HG03025 (cell line): ENCODE measurements around the gene RNF222.

ENCODE experiments used
- ATAC-seq: cut with Tn5 transposase; IDR thresholded peaks from one replicate; pipeline ENCODE4 v1.9.1; 2021; ENCODE audit warnings: mild to moderate bottlenecking, moderate library complexity; ENCODE audit not compliant: unreplicated experiment, low FRiP score

RNF222 gene

GRCh38 chr17:8397636-8398035 is at the start of gene RNF222:
Gene RNF222, minus strand, starts transcription at chr17:8397827. Its CDS starts 4,366 bp downstream, at chr17:8393461.
- no peak for ATAC-seq

- ATAC-seq: no peak
Measured at GRCh38 chr17:8445536-8445935, 47.9 kb upstream of the RNF222 start.

- ATAC-seq: no peak
Measured at GRCh38 chr17:8444494-8444893, 46.9 kb upstream of the RNF222 start.

- no peak for ATAC-seq
Measured at GRCh38 chr17:8443756-8444155, 46.1 kb upstream of the RNF222 start.

GRCh38 chr17:8442310-8442709 is 44.7 kb upstream of the RNF222 start:
- ATAC-seq: no peak

GRCh38 chr17:8441690-8442089 is 44.1 kb upstream of the RNF222 start:
- no peak for ATAC-seq

- ATAC-seq: no peak
Measured at GRCh38 chr17:8439681-8440080, 42.1 kb upstream of the RNF222 start.

- ATAC-seq: no peak
Measured at GRCh38 chr17:8438441-8438840, 40.8 kb upstream of the RNF222 start.

- no peak for ATAC-seq
Measured at GRCh38 chr17:8436844-8437171, 39.2 kb upstream of the RNF222 start.

GRCh38 chr17:8436169-8436843 is 38.7 kb upstream of the RNF222 start:
- ATAC-seq: peak; percentile 38

- peak; percentile 93 for ATAC-seq
Measured at GRCh38 chr17:8435245-8436168, 37.9 kb upstream of the RNF222 start, which contains the start of gene NDEL1. Gene NDEL1, plus strand, starts transcription at chr17:8435884. Its CDS starts 8,388 bp downstream, at chr17:8444272.

GRCh38 chr17:8430966-8431365 is 33.3 kb upstream of the RNF222 start:
- no peak for ATAC-seq

- ATAC-seq: no peak
Measured at GRCh38 chr17:8426802-8427201, 29.2 kb upstream of the RNF222 start.

GRCh38 chr17:8426094-8426720 is 28.6 kb upstream of the RNF222 start:
- no peak for ATAC-seq

GRCh38 chr17:8421571-8421970 is 23.9 kb upstream of the RNF222 start:
- no peak for ATAC-seq

- no peak for ATAC-seq
Measured at GRCh38 chr17:8420041-8420934, 22.7 kb upstream of the RNF222 start.

GRCh38 chr17:8419305-8419704 is 21.7 kb upstream of the RNF222 start:
- ATAC-seq: no peak

GRCh38 chr17:8418471-8418870 is 20.8 kb upstream of the RNF222 start:
- no peak for ATAC-seq

GRCh38 chr17:8417806-8418205 is 20.2 kb upstream of the RNF222 start:
- no peak for ATAC-seq

- no peak for ATAC-seq
Measured at GRCh38 chr17:8413938-8414337, 16.3 kb upstream of the RNF222 start.
